B cell (primary cell): ENCODE measurements around the gene AUTS2. TPM values are rescaled to one million over a fixed set of nuclear protein-coding genes. Genes with fewer than 3 reads are reported as not detected.

Experiments
- ATAC-seq: fragments of 200-7000 bp; cut with Tn5 transposase; one replicate; pipeline ENCODE4 v1.10.0; 2021; ENCODE audit warnings: low read depth, mild to moderate bottlenecking, moderate number of reproducible peaks, moderate library complexity
- CTCF ChIA-PET: fragments of 350-600 bp; sonication (Branson Sonifier 250); formaldehyde crosslinking; loops from one replicate; lab custom pipeline; 2021; ENCODE audit warnings: antibody characterized with exemption, inconsistent platforms; lab: Charles Lee
- POLR2A ChIA-PET: fragments of 350-600 bp; sonication (Branson Sonifier 250); formaldehyde crosslinking; loops from one replicate; lab custom pipeline; 2021; ENCODE audit warnings: antibody characterized with exemption; lab: Charles Lee
- DNase-seq: peaks from one replicate; pipeline ENCODE4 v3.0.0; 2013
- H2AFZ ChIP-seq: 2 replicates; pipeline ENCODE4 v1.6.1; 2012; ENCODE audit warnings: mild to moderate bottlenecking, low read depth, low read length; ENCODE audit not compliant: insufficient read depth, poor library complexity, severe bottlenecking
- H3K27ac ChIP-seq, 2 donors: 1 replicate in 1 of 2; 2 replicates in 1 of 2; pipeline ENCODE4 v1.5.1; 2012 to 2013; ENCODE audit warnings: low read length in 2 of 2, mild to moderate bottlenecking in 2 of 2, moderate library complexity in 1 of 2
- H3K27me3 ChIP-seq, 4 experiments: fragments of 200-600 bp in 1 of 4; sonication (generic) in 1 of 4; replicated peaks in 1 of 4; 1 replicate in 2 of 4; 2 replicates in 2 of 4; pipeline versions ENCODE4 v1.6.1 to v1.7.0; 2013 to 2016; ENCODE audit warnings: low read length in 3 of 4, mild to moderate bottlenecking in 2 of 4, mixed read lengths in 1 of 4, moderate library complexity in 1 of 4; ENCODE audit not compliant: insufficient read depth in 4 of 4, control insufficient read depth in 3 of 4; ENCODE audit errors: control extremely low read depth in 1 of 4
- H3K36me3 ChIP-seq, 2 experiments: replicated peaks in 1 of 2; 1 replicate in 1 of 2; 2 replicates in 1 of 2; pipeline versions ENCODE4 v1.6.1 to v1.7.1; 2013; ENCODE audit warnings: low read length in 1 of 2; ENCODE audit not compliant: insufficient read depth in 2 of 2, control insufficient read depth in 1 of 2; ENCODE audit errors: control extremely low read depth in 1 of 2, extremely low read depth in 1 of 2
- H3K4me1 ChIP-seq, 2 donors: fragments of 200-600 bp in 1 of 2; sonication (generic) in 1 of 2; 1 replicate in 1 of 2; 2 replicates in 1 of 2; pipeline versions ENCODE4 v1.5.1 to v1.6.1; 2013 to 2017; ENCODE audit warnings: low read length in 2 of 2; ENCODE audit not compliant: control insufficient read depth in 2 of 2, insufficient read depth in 2 of 2
- H3K4me2 ChIP-seq: replicated peaks from 2 replicates; pipeline ENCODE3; 2012; ENCODE audit warnings: mild to moderate bottlenecking, low read depth, low read length; ENCODE audit not compliant: poor library complexity, severe bottlenecking
- H3K4me3 ChIP-seq, 5 experiments: fragments of 200-600 bp in 1 of 5; sonication (generic) in 1 of 5; 1 replicate in 3 of 5; 2 replicates in 2 of 5; pipeline versions ENCODE4 v1.5.1 to v1.7.0; 2011 to 2016; ENCODE audit warnings: low read length in 4 of 5, mild to moderate bottlenecking in 4 of 5, low read depth in 2 of 5, control low read depth in 1 of 5, moderate library complexity in 1 of 5; ENCODE audit not compliant: insufficient read depth in 1 of 5; ENCODE audit errors: control extremely low read depth in 1 of 5, extremely low read depth in 1 of 5
- H3K79me2 ChIP-seq: fragments of 200-600 bp; sonication (generic); one replicate; pipeline ENCODE4 v1.6.0; 2016; ENCODE audit warnings: low read length; ENCODE audit not compliant: control insufficient read depth, insufficient read depth
- H3K9ac ChIP-seq: fragments of 200-600 bp; sonication (generic); 2 replicates; pipeline ENCODE4 v1.6.1; 2017; ENCODE audit warnings: mild to moderate bottlenecking, low read length, moderate library complexity
- H3K9me3 ChIP-seq, 3 donors: one replicate each; pipeline versions ENCODE4 v1.6.1 to v1.7.1; 2013; ENCODE audit warnings: low read length in 2 of 3; ENCODE audit not compliant: control insufficient read depth in 2 of 3, insufficient read depth in 1 of 3; ENCODE audit errors: control extremely low read depth in 1 of 3
- H4K20me1 ChIP-seq: 2 replicates; pipeline ENCODE4 v1.6.0; 2012; ENCODE audit warnings: mild to moderate bottlenecking, low read length; ENCODE audit not compliant: insufficient read depth, control insufficient read depth, poor library complexity, severe bottlenecking
- H3K27ac Mint-ChIP-seq: one replicate; pipeline ENCODE4 v1.8.0; 2021; ENCODE audit warnings: mixed read lengths
- H3K27me3 Mint-ChIP-seq: one replicate; pipeline ENCODE4 v1.8.0; 2021; ENCODE audit warnings: mixed read lengths
- H3K4me1 Mint-ChIP-seq: one replicate; pipeline ENCODE4 v1.8.0; 2021; ENCODE audit warnings: mixed read lengths
- H3K4me3 Mint-ChIP-seq: one replicate; pipeline ENCODE4 v1.8.0; 2021; ENCODE audit warnings: mixed read lengths
- H3K9me3 Mint-ChIP-seq: one replicate; pipeline ENCODE4 v1.8.0; 2022; ENCODE audit warnings: mixed read lengths; ENCODE audit not compliant: insufficient read depth
- EZH2 ChIP-seq: IDR thresholded peaks from 2 replicates; pipeline ENCODE4 v1.6.1; 2012; ENCODE audit warnings: borderline replicate concordance, low read depth, mild to moderate bottlenecking, moderate library complexity, low read length; ENCODE audit not compliant: insufficient read depth, poor library complexity, severe bottlenecking
- WGBS: methylation state at CpG from one replicate; pipeline ENCODE4 v1.1.5; 2013; ENCODE audit warnings: missing lambda C conversion rate; ENCODE audit not compliant: insufficient coverage; 5-methylcytosine and 5-hydroxymethylcytosine counted together
- intact Hi-C: fragments of 100-400 bp; cut with micrococcal nuclease; formaldehyde crosslinking; loops from one replicate; pipeline ENCODE4 v1.10.0; 2022
- polyA plus RNA-seq: library from polyadenylated mRNA; depleted of rRNA; stranded (reverse); fragments of >200 nt; gene quantifications from 2 replicates; pipeline ENCODE4 v1.2.3, GENCODE V29; 2012
- total RNA-seq, 2 donors: library from RNA; stranded (reverse); fragments of 120-200 nt in 1 of 2; gene quantifications; 1 replicate in 1 of 2; 2 replicates in 1 of 2; pipeline versions ENCODE4 v1.2.3 to v1.2.4, GENCODE V29; 2013 to 2022
- TF ChIP-seq, protein P1 (sequence below): fragments of 200-600 bp; IDR thresholded peaks from one replicate; pipeline ENCODE4 v1.8.0; 2022; ENCODE audit warnings: antibody characterized with exemption, mild to moderate bottlenecking

AUTS2 gene
- total and polyA plus RNA-seq, 2 donors (not counting 1 experiment from before 2014, with no cell fraction given) = 22.3 to 35.0 TPM

GRCh38 chr7:69620063-69620462, 21.8 kb downstream of the AUTS2 start:
- intact Hi-C loops = no loop called here
- POLR2A ChIA-PET = no interaction called here
- no peaks in the 10 kb centered on the region for H3K36me3 ChIP-seq
- no peaks in the 10 kb centered on the region for H3K9me3 ChIP-seq
- no peak overlapping the region for H3K27ac Mint-ChIP-seq
- H3K4me3 Mint-ChIP-seq = no peak overlapping the region
- CTCF ChIA-PET = no interaction called here
- H3K27me3 ChIP-seq = no peaks in the 10 kb centered on the region
- peaks cover 6% of the 10 kb centered on the region for H3K4me1 Mint-ChIP-seq
- TF ChIP-seq, protein P1, sequence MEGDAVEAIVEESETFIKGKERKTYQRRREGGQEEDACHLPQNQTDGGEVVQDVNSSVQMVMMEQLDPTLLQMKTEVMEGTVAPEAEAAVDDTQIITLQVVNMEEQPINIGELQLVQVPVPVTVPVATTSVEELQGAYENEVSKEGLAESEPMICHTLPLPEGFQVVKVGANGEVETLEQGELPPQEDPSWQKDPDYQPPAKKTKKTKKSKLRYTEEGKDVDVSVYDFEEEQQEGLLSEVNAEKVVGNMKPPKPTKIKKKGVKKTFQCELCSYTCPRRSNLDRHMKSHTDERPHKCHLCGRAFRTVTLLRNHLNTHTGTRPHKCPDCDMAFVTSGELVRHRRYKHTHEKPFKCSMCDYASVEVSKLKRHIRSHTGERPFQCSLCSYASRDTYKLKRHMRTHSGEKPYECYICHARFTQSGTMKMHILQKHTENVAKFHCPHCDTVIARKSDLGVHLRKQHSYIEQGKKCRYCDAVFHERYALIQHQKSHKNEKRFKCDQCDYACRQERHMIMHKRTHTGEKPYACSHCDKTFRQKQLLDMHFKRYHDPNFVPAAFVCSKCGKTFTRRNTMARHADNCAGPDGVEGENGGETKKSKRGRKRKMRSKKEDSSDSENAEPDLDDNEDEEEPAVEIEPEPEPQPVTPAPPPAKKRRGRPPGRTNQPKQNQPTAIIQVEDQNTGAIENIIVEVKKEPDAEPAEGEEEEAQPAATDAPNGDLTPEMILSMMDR = no peak
- H2AFZ ChIP-seq = no peak overlapping the region
- peaks cover 5% of the 10 kb centered on the region for H3K79me2 ChIP-seq
- no peak overlapping the region for H3K27ac ChIP-seq
- H3K4me3 ChIP-seq = no peak overlapping the region
- H3K4me1 ChIP-seq = no peaks in the 10 kb centered on the region
- ATAC-seq = no peak
- no peaks in the 10 kb centered on the region for H3K9me3 Mint-ChIP-seq
- no peaks in the 10 kb centered on the region for H4K20me1 ChIP-seq
- no CpG with 5 or more reads among the region's 4 CpGs for WGBS
- no peaks in the 10 kb centered on the region for H3K27me3 Mint-ChIP-seq
- no peak overlapping the region for H3K9ac ChIP-seq
- no peak overlapping the region for H3K4me2 ChIP-seq
- DNase-seq = no peak

DNA sequence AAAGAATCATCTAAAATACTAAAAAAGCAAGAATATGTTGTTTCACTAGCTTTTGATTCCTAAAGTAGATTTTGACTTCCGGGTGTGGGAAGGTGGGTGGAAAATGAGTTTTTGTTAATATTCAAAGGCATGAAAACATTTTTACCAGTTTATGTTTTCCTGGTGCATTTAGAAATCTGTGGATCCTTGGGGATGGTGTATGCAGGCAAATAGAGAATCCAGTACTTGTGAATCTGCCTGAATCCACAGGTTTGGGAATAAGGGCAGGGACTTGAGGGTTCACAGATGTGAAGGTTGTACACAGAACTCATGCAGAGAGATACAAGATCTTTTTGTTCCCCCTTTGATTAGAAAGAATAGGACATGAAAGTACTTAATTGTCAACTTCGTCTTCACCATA, 22.4 kb downstream of the AUTS2 start:
- no peak overlapping the region for H3K9ac ChIP-seq
- no peaks in the 10 kb centered on the region for H3K36me3 ChIP-seq
- ATAC-seq (no peak), DNase-seq (no peak)
- H3K27ac Mint-ChIP-seq = no peak overlapping the region
- H3K4me1 ChIP-seq = no peaks in the 10 kb centered on the region
- H3K27me3 ChIP-seq = no peaks in the 10 kb centered on the region
- no CpG with 5 or more reads among the region's 2 CpGs for WGBS
- H3K79me2 ChIP-seq = peaks cover 5% of the 10 kb centered on the region
- no peak overlapping the region for H3K4me3 Mint-ChIP-seq
- intact Hi-C loops = no loop called here
- ChIA-PET POLR2A (no interaction called here), CTCF (no interaction called here)
- TF ChIP-seq EZH2 = no peak
- TF ChIP-seq, protein P1 = no peak
- no peak overlapping the region for H2AFZ ChIP-seq
- H3K4me1 Mint-ChIP-seq = peaks cover 6% of the 10 kb centered on the region
- H3K27ac ChIP-seq = no peak overlapping the region
- H3K9me3 ChIP-seq = no peaks in the 10 kb centered on the region
- no peak overlapping the region for H3K4me3 ChIP-seq
- no peaks in the 10 kb centered on the region for H4K20me1 ChIP-seq
- H3K27me3 Mint-ChIP-seq = no peaks in the 10 kb centered on the region
- no peaks in the 10 kb centered on the region for H3K9me3 Mint-ChIP-seq
- H3K4me2 ChIP-seq = no peak overlapping the region
